T47D (cell line): ENCODE results near the gene NCKAP1.
"Not testable (repeated sequence)": the region's sequence is repeated elsewhere in the genome, so short reads cannot be mapped to it uniquely, and the experiment has no call there.

Source experiments
- DNase-seq, 2 experiments: peaks; one replicate each; pipeline versions ENCODE4 v3.0.0 to v3.0.0-alpha.2; 2011 to 2012; ENCODE audit warnings: low read depth in 1 of 2, low spot score in 1 of 2
- JUND ChIP-seq: IDR thresholded peaks from 2 replicates; pipeline ENCODE4 v1.6.1; 2012; ENCODE audit warnings: low read depth
- in situ Hi-C: cut with HindIII; loops from 2 replicates; pipeline ENCODE4 v1.10.0; 2016; ENCODE audit warnings: low sequenced_read_pairs, low pct_unique_long_range_greater_than_20kb

The NCKAP1 gene

GRCh38 chr2:182898718-182899117, 139.5 kb downstream of the NCKAP1 start:
- in situ Hi-C loops = no loop called here
- no peak for DNase-seq
- TF ChIP-seq JUND = no peak

DNA sequence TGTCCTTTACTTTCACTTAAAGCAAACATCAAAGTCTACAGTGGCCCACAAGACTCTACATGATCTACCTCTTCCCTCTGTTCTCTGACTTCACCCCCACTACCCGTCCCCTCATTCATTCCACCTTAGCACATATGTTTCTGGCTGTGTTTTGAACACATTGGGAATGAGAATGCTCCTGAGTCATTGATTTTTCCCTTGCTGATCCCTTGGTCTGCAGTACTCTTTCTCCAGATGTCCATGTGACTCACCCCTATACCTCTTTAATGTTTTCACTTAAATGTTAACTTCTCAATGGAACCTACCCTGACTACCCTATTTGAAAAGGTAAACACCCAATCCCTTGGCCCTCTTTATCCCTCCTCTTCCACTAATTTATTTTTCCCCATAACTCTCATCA, 141.1 kb downstream of the NCKAP1 start:
- in situ Hi-C loops = no loop called here
- TF ChIP-seq JUND = no peak
- DNase-seq = no peak

- TF ChIP-seq JUND = no peak
- in situ Hi-C loops = no loop called here
- DNase-seq = no peak
These were observed 142.5 kb downstream of the NCKAP1 start for GRCh38 chr2:182895798-182896197.

DNA sequence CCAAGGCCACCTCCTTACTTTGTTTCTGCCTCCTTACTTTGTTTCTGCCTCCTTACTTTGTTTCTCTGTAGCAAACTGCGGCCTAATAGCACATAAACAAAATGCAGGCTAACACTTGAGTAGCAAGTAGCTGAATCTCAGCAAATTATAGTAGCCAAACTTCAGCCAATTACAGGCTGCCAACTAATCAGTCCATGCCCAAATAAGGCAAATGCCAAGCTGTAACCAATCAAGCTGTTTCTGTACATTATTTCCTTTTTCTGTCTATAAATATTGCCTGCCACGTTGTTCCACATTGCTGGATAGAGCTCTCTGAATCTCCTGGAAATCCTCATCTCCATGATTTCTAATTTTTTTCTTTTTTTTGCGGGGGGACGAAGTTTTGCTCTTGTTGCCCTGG, 143.1 kb downstream of the NCKAP1 start:
- no peak for TF ChIP-seq JUND
- no peak for DNase-seq
- in situ Hi-C loops = no loop called here

- in situ Hi-C loops = no loop called here
- TF ChIP-seq JUND = no peak
- no peak for DNase-seq
These were observed 144.1 kb downstream of the NCKAP1 start for GRCh38 chr2:182894174-182894573.

DNA sequence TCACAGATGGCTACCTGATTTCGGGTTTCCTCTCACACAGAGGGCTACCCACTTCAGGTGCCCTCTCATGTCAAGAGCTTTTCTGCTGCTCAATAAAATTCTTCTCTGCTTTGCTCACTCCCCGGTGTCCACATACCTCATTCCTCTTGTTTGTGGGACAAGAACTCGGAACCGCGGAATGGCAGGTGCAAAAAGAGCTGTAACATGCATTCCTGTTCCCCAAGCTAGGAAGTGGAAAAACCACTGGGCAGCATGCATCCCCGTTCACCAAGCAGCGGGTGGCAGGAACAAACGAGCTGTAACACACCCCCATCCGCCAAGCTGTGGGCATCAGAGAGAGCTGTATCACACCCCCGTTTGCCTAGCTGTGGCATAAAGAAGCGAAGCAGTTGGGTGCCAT, 144.6 kb downstream of the NCKAP1 start:
- in situ Hi-C loops = no loop called here

GRCh38 chr2:182893035-182893434, 145.2 kb downstream of the NCKAP1 start:
- in situ Hi-C loops, DNase-seq: not testable (repeated sequence)

More for the DNA sequence above, 144.6 kb downstream of the NCKAP1 start:
- TF ChIP-seq JUND = no peak
- DNase-seq = no peak

- in situ Hi-C loops = no loop called here
- no peak for TF ChIP-seq JUND
- DNase-seq = no peak
These were observed 146.6 kb downstream of the NCKAP1 start for GRCh38 chr2:182891611-182892010.

- in situ Hi-C loops = no loop called here
- TF ChIP-seq JUND = no peak
- no peak for DNase-seq
These were observed 147.4 kb downstream of the NCKAP1 start for GRCh38 chr2:182890773-182891378.

DNA sequence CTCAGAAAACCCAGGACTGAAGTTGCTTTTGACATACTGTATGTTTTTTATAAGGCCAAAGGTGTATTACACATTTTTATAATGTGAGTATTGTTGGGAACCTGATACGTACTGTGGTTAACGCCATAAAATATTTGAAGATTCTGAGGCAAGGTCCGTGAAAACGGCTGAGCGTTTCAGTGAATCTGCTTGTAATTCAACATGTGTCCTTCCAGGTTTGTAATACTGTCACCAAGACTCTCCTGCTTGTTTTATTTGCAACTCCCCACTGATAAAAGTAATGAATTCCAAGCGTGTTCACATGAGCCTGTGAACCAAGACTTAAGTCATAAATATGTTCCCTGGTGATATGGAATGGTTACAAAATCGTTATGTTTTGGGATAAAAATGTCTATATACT, 148.0 kb downstream of the NCKAP1 start:
- in situ Hi-C loops = no loop called here
- DNase-seq = no peak
- no peak for TF ChIP-seq JUND

DNA sequence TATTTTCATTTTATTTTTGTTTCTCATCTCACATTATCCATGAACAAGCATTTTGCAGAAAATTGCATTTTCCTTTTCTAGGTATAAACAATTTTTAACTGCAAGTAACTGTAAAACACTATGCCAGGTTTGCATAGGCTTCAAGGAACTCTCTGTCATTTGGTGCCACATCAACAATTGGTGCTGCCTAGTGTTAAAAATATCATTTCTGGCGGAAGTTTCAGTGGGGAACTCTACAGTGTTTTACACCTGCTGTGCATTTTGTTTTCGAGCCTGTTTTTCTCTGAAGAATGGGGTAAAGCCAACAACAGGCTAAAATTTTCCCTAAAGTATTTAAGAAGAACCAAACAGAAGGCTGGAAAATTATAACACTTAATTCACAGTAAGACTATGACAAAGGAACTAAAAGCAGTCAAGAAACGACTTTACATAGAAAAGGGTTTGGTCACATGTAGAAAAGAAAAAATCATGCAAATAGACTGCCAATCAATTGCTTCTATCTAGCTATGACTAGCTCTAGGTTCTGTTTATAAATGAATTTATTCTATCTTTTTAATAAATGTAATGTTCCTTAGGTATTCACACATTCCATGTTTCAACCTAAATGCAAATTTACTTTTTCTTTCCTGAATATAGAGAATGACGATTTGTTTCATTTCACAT, 150.4 kb downstream of the NCKAP1 start:
- DNase-seq = no peak
- TF ChIP-seq JUND = no peak
- in situ Hi-C loops = no loop called here

- no peak for TF ChIP-seq JUND
- in situ Hi-C loops = no loop called here
- DNase-seq = no peak
These were observed 151.2 kb downstream of the NCKAP1 start for GRCh38 chr2:182887093-182887492.

GRCh38 chr2:182885771-182886170, 152.5 kb downstream of the NCKAP1 start:
- no peak for DNase-seq
- in situ Hi-C loops = no loop called here
- no peak for TF ChIP-seq JUND

GRCh38 chr2:182883451-182883850, 154.8 kb downstream of the NCKAP1 start:
- DNase-seq = no peak
- in situ Hi-C loops = no loop called here
- TF ChIP-seq JUND = no peak

GRCh38 chr2:182880100-182880499, 158.2 kb downstream of the NCKAP1 start:
- in situ Hi-C loops, DNase-seq: not testable (repeated sequence)

DNA sequence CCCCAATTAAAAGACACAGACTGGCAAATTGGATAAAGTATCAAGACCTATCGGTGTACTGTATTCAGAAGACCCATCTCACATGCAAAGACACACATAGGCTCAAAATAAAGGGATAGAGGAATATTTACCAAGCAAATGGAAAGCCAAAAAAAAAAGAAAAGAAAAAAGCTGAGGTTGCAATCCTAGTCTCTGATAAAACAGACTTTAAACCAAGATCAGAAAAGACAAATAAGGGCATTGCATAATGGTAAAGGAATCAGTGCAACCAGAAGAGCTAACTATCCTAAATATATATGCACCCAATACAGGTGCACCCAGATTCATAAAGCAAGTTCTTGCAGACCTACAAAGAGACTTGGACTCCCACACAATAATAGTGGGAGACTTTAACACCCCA, 161.6 kb downstream of the NCKAP1 start:
- in situ Hi-C loops, DNase-seq: not testable (repeated sequence)
